ENCODE results near the gene TMEM132E.

The TMEM132E gene

GRCh38 chr17:34654881-34655276 lies 75.5 kb downstream of the TMEM132E start:
- Histone ChIP-seq H3K4me3 (ENCODE audit: insufficient read depth, low read depth, low read length) (no peak overlapping the region), H3K4me1 (ENCODE audit: control insufficient read depth, insufficient read depth, low read length) (no peaks in the 10 kb centered on the region), H3K27ac (ENCODE audit: insufficient read depth, low read depth, low read length, poor library complexity, severe bottlenecking) (no peak overlapping the region), H3K9me3 (ENCODE audit: control insufficient read depth, low read length) (no peaks in the 10 kb centered on the region), H3K36me3 (ENCODE audit: control insufficient read depth, insufficient read depth, low read length) (no peaks in the 10 kb centered on the region), H3K27me3 (ENCODE audit: control insufficient read depth, insufficient read depth, low read length, poor library complexity, severe bottlenecking) (no peaks in the 10 kb centered on the region)
- 87 to 91% methylated on average over 3 of the region's 3 CpGs for WGBS, 2 experiments

- WGBS, 2 experiments: 85 to 94% methylated on average over 3 to 4 of the region's 4 CpGs
Measured at GRCh38 chr17:34656801-34657200, 77.4 kb downstream of the TMEM132E start.

GRCh38 chr17:34658811-34659560 lies 79.6 kb downstream of the TMEM132E start:
- H3K27ac ChIP-seq (ENCODE audit: insufficient read depth, low read depth, low read length, poor library complexity, severe bottlenecking): no peak overlapping the region
- H3K4me3 ChIP-seq (ENCODE audit: insufficient read depth, low read depth, low read length): no peak overlapping the region
- H3K9me3 ChIP-seq (ENCODE audit: control insufficient read depth, low read length): no peaks in the 10 kb centered on the region
- H3K4me1 ChIP-seq (ENCODE audit: control insufficient read depth, insufficient read depth, low read length): no peaks in the 10 kb centered on the region
- no peaks in the 10 kb centered on the region for H3K27me3 ChIP-seq (ENCODE audit: control insufficient read depth, insufficient read depth, low read length, poor library complexity, severe bottlenecking)
- 88 to 91% methylated on average over 10 of the region's 10 CpGs for WGBS, 2 experiments
- H3K36me3 ChIP-seq (ENCODE audit: control insufficient read depth, insufficient read depth, low read length): no peaks in the 10 kb centered on the region

More at GRCh38 chr17:34656801-34657200, 77.4 kb downstream of the TMEM132E start:
- Histone ChIP-seq H3K27ac (ENCODE audit: insufficient read depth, low read depth, low read length, poor library complexity, severe bottlenecking) (no peak overlapping the region), H3K9me3 (ENCODE audit: control insufficient read depth, low read length) (no peaks in the 10 kb centered on the region), H3K4me1 (ENCODE audit: control insufficient read depth, insufficient read depth, low read length) (no peaks in the 10 kb centered on the region), H3K36me3 (ENCODE audit: control insufficient read depth, insufficient read depth, low read length) (no peaks in the 10 kb centered on the region), H3K4me3 (ENCODE audit: insufficient read depth, low read depth, low read length) (no peak overlapping the region), H3K27me3 (ENCODE audit: control insufficient read depth, insufficient read depth, low read length, poor library complexity, severe bottlenecking) (no peaks in the 10 kb centered on the region)

GRCh38 chr17:34663714-34664113 lies 84.3 kb downstream of the TMEM132E start:
- no peaks in the 10 kb centered on the region for H3K9me3 ChIP-seq (ENCODE audit: control insufficient read depth, low read length)
- no peaks in the 10 kb centered on the region for H3K36me3 ChIP-seq (ENCODE audit: control insufficient read depth, insufficient read depth, low read length)
- H3K4me3 ChIP-seq (ENCODE audit: insufficient read depth, low read depth, low read length): no peak overlapping the region
- no peak overlapping the region for H3K27ac ChIP-seq (ENCODE audit: insufficient read depth, low read depth, low read length, poor library complexity, severe bottlenecking)
- peaks cover 4% of the 10 kb centered on the region for H3K27me3 ChIP-seq (ENCODE audit: control insufficient read depth, insufficient read depth, low read length, poor library complexity, severe bottlenecking)
- peaks cover 6% of the 10 kb centered on the region for H3K4me1 ChIP-seq (ENCODE audit: control insufficient read depth, insufficient read depth, low read length)
- WGBS, 2 experiments: 94 to 95% methylated on average over 3 of the region's 3 CpGs

GRCh38 chr17:34665150-34665806 lies 85.9 kb downstream of the TMEM132E start:
- Histone ChIP-seq H3K4me1 (ENCODE audit: control insufficient read depth, insufficient read depth, low read length) (peaks cover 6% of the 10 kb centered on the region), H3K27me3 (ENCODE audit: control insufficient read depth, insufficient read depth, low read length, poor library complexity, severe bottlenecking) (peaks cover 4% of the 10 kb centered on the region), H3K4me3 (ENCODE audit: insufficient read depth, low read depth, low read length) (no peak overlapping the region), H3K27ac (ENCODE audit: insufficient read depth, low read depth, low read length, poor library complexity, severe bottlenecking) (no peak overlapping the region), H3K9me3 (ENCODE audit: control insufficient read depth, low read length) (no peaks in the 10 kb centered on the region), H3K36me3 (ENCODE audit: control insufficient read depth, insufficient read depth, low read length) (no peaks in the 10 kb centered on the region)
- WGBS, 2 experiments: 51 to 56% methylated on average over 12 of the region's 12 CpGs

- no peak overlapping the region for H3K4me3 ChIP-seq (ENCODE audit: insufficient read depth, low read depth, low read length)
- H3K27ac ChIP-seq (ENCODE audit: insufficient read depth, low read depth, low read length, poor library complexity, severe bottlenecking): no peak overlapping the region
- 41 to 46% methylated on average over 22 of the region's 22 CpGs for whole genome bisulfite sequencing, 2 experiments
- no peaks in the 10 kb centered on the region for H3K36me3 ChIP-seq (ENCODE audit: control insufficient read depth, insufficient read depth, low read length)
- peaks cover 6% of the 10 kb centered on the region for H3K4me1 ChIP-seq (ENCODE audit: control insufficient read depth, insufficient read depth, low read length)
- peaks cover 4% of the 10 kb centered on the region for H3K27me3 ChIP-seq (ENCODE audit: control insufficient read depth, insufficient read depth, low read length, poor library complexity, severe bottlenecking)
- H3K9me3 ChIP-seq (ENCODE audit: control insufficient read depth, low read length): no peaks in the 10 kb centered on the region
Measured at GRCh38 chr17:34665819-34666763, 86.7 kb downstream of the TMEM132E start.

GRCh38 chr17:34667656-34668055 lies 88.3 kb downstream of the TMEM132E start:
- 89 to 91% methylated on average over 2 of the region's 2 CpGs for WGBS, 2 experiments

GRCh38 chr17:34668206-34668605 lies 88.8 kb downstream of the TMEM132E start:
- WGBS, 2 experiments: 86 to 90% methylated on average over 3 of the region's 3 CpGs
- Histone ChIP-seq H3K4me3 (ENCODE audit: insufficient read depth, low read depth, low read length) (no peak overlapping the region), H3K4me1 (ENCODE audit: control insufficient read depth, insufficient read depth, low read length) (peaks cover 6% of the 10 kb centered on the region), H3K36me3 (ENCODE audit: control insufficient read depth, insufficient read depth, low read length) (no peaks in the 10 kb centered on the region), H3K9me3 (ENCODE audit: control insufficient read depth, low read length) (no peaks in the 10 kb centered on the region), H3K27me3 (ENCODE audit: control insufficient read depth, insufficient read depth, low read length, poor library complexity, severe bottlenecking) (peaks cover 4% of the 10 kb centered on the region), H3K27ac (ENCODE audit: insufficient read depth, low read depth, low read length, poor library complexity, severe bottlenecking) (no peak overlapping the region)

More at GRCh38 chr17:34667656-34668055, 88.3 kb downstream of the TMEM132E start:
- Histone ChIP-seq H3K4me1 (ENCODE audit: control insufficient read depth, insufficient read depth, low read length) (peaks cover 6% of the 10 kb centered on the region), H3K27me3 (ENCODE audit: control insufficient read depth, insufficient read depth, low read length, poor library complexity, severe bottlenecking) (peaks cover 4% of the 10 kb centered on the region), H3K27ac (ENCODE audit: insufficient read depth, low read depth, low read length, poor library complexity, severe bottlenecking) (no peak overlapping the region), H3K9me3 (ENCODE audit: control insufficient read depth, low read length) (no peaks in the 10 kb centered on the region), H3K36me3 (ENCODE audit: control insufficient read depth, insufficient read depth, low read length) (no peaks in the 10 kb centered on the region), H3K4me3 (ENCODE audit: insufficient read depth, low read depth, low read length) (no peak overlapping the region)

- Histone ChIP-seq H3K4me1 (ENCODE audit: control insufficient read depth, insufficient read depth, low read length) (peaks cover 6% of the 10 kb centered on the region), H3K27me3 (ENCODE audit: control insufficient read depth, insufficient read depth, low read length, poor library complexity, severe bottlenecking) (peaks cover 4% of the 10 kb centered on the region), H3K36me3 (ENCODE audit: control insufficient read depth, insufficient read depth, low read length) (no peaks in the 10 kb centered on the region), H3K27ac (ENCODE audit: insufficient read depth, low read depth, low read length, poor library complexity, severe bottlenecking) (no peak overlapping the region), H3K9me3 (ENCODE audit: control insufficient read depth, low read length) (no peaks in the 10 kb centered on the region), H3K4me3 (ENCODE audit: insufficient read depth, low read depth, low read length) (no peak overlapping the region)
- 75 to 78% methylated on average over 5 of the region's 5 CpGs for WGBS, 2 experiments
Measured at GRCh38 chr17:34669511-34669910, 90.1 kb downstream of the TMEM132E start.

GRCh38 chr17:34670618-34671017 lies 91.2 kb downstream of the TMEM132E start:
- Histone ChIP-seq H3K9me3 (ENCODE audit: control insufficient read depth, low read length) (no peaks in the 10 kb centered on the region), H3K4me3 (ENCODE audit: insufficient read depth, low read depth, low read length) (no peak overlapping the region), H3K36me3 (ENCODE audit: control insufficient read depth, insufficient read depth, low read length) (no peaks in the 10 kb centered on the region), H3K27me3 (ENCODE audit: control insufficient read depth, insufficient read depth, low read length, poor library complexity, severe bottlenecking) (no peaks in the 10 kb centered on the region), H3K4me1 (ENCODE audit: control insufficient read depth, insufficient read depth, low read length) (peaks cover under 1% of the 10 kb centered on the region), H3K27ac (ENCODE audit: insufficient read depth, low read depth, low read length, poor library complexity, severe bottlenecking) (no peak overlapping the region)
- WGBS, 2 experiments: 56 to 59% methylated on average over 7 of the region's 7 CpGs
